ENCODE measurements around the gene RNU6-9.

The RNU6-9 gene

DNA sequence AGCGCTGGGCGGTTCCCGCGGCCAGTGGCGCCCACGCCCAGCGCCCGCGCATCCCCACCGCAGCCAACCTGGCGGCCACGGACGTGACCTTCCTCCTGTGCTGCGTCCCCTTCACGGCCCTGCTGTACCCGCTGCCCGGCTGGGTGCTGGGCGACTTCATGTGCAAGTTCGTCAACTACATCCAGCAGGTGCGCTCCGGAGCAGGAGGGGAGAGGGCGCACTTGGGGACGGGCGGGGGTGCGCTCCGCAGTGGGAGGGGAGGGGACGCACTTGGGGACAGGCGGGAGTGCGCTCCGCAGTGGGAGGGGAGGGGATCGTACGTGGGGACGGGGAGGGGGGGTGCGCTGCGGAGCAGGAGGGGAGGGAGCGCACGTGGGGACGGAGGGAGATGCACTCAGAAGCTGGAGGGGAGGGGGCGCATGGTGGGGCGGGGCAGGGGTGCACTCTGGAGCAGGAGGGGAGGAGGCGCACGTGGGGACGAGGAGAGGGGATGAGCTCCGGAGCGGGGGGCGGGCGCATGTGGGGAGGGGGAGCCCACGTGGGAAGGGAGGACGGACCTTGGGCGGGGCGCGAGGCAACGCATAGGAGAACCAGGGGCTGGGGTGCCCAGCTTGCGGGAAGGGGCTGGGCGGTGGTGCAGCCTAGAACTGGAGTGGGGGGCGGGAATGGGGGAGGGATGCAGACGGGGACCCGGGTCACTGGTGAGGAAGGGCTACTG is 25.4 kb downstream of the RNU6-9 start:
- no peak for DNase-seq (ENCODE audit: low read depth in 2 of 2)

DNA sequence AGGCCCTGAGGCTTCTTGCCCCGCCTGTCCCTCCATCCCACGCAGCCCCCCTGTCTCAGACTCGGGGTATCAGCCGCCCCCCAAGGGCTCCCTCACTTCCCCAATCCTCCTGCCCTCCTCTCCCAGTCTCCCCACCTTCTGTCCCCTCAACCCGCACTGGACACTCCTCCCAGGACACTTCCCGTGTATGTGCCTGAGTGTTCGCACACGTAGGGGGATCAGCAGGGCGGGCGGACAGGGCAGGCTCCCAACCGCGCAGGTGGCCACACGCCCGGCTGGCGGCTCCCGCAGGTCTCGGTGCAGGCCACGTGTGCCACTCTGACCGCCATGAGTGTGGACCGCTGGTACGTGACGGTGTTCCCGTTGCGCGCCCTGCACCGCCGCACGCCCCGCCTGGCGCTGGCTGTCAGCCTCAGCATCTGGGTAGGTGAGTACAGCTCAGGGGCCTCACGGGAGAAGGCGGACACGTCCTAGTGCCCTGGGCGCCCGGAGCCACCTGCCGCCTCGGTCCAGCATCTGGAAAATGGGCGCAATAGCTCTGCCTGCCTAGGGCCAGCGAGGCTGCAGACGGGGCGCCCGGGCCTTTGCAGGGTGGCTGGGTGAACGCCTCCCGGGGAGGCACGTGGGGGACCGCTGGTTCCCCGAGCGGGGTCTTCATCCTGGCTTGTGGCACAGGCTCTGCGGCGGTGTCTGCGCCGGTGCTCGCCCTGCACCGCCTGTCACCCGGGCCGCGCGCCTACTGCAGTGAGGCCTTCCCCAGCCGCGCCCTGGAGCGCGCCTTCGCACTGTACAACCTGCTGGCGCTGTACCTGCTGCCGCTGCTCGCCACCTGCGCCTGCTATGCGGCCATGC is 26.1 kb downstream of the RNU6-9 start:
- DNase-seq (ENCODE audit: low read depth in 2 of 2) = no peak

DNA sequence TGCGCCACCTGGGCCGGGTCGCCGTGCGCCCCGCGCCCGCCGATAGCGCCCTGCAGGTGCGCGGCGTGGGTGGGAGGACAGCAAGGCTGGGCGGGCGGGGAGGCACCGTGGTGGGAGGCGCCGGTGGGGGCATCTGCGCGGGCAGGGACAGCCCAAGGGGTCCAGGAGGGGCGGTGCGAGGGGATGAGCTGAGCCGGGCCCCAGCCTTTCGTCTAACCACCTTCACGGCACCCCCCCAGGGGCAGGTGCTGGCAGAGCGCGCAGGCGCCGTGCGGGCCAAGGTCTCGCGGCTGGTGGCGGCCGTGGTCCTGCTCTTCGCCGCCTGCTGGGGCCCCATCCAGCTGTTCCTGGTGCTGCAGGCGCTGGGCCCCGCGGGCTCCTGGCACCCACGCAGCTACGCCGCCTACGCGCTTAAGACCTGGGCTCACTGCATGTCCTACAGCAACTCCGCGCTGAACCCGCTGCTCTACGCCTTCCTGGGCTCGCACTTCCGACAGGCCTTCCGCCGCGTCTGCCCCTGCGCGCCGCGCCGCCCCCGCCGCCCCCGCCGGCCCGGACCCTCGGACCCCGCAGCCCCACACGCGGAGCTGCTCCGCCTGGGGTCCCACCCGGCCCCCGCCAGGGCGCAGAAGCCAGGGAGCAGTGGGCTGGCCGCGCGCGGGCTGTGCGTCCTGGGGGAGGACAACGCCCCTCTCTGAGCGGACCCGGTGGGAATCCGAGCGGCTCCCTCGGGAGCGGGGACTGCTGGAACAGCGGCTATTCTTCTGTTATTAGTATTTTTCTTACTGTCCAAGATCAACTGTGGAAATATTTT is 27.0 kb downstream of the RNU6-9 start:
- DNase-seq (ENCODE audit: low read depth in 2 of 2) = no peak

DNA sequence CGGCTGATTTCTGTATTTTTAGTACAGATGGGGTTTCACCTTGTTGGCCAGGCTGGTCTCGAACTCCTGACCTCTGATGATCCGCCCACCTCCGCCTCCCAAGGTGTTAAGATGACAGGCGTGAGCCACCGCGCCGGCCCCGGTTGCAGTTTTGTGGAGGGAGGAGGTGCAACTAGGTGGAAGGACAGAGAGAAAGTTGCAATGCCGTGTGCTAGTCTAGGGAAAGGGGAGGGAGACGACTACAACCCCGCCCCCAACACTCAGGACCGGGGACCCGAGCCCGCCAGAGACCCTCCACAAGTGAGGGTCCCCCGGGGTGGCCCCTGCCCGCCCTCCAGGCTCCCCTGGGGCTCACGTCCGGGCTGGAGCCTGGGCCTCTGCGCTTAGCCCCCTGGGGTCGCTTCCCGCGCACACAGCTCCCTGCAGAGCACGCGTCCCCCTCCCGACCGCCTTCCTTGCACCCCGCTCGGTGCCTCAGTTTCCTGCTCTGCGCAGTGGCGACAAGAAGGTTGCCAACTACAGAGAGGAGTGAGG is 31.3 kb downstream of the RNU6-9 start:
- no peak for DNase-seq (ENCODE audit: low read depth in 2 of 2)

DNA sequence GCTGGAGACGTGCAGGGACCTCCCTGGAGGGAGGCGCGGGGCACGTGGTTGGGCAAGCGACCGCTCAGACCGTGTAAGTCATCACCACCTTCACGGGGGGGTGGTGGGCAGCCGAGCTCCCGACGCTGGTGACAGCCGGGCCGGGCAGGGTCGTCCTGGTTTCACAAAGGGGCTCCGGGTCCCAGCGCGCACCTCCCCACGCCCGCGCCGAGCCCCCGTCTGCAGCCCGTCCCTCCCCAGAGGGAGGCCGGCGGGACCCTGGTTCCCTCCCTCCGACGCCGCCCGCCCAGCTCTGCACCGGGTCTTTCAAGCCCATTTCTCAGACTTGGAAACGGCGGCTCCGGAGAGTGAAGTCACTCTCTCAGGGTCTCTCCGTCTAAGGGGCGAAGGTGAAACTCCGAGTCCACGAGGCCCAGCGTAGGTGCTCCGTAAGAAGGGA is 31.8 kb downstream of the RNU6-9 start:
- peak in 1 of 2 experiments; percentile 13 for DNase-seq (ENCODE audit: low read depth in 2 of 2)

DNA sequence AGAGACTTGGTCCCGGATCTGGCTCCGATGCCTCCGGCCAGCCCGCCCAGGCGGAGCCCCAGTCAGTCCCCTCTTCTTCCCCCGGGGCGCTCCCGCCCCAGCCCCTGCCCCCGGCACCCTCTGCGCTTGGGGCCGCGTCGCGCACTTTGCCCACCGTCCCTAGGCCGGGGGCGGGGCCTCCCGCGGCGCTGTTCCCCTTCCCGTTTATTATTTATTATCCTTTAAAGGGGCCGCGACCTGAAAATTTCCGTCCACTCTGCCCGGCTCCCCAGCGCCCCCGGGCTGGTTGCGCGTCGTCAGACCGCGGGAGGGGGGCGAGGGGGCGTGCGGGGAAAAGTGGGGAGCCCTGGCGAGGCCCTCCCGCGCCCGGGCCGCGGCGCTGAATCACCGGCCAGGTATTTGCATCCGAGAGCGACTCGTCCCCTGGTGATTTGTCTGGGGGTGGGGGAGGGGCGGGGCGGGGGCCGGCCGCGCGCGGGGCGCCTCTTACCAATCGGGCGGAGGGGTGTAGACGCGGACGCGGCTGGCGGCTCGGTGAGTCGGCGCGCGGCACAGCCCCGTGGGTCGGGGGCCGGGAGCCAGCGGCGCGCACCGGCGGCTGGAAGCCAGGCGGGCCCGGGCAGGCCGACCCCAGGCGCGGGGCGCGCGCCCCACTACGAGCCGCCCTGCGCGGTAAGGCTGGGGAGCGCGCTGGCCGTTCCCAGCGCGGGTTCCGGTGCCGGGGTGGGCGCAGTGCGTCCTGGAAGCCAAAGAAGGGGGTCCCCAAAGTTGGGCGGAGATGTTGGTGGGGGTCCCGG is 32.4 kb downstream of the RNU6-9 start, which contains the start of gene ARID3A:
Gene ARID3A (plus strand): TSS at position 510 of the 797 bp plus-strand sequence. CDS start 3,494 bp downstream, outside the sequence.
- peak; percentile 66 to 71 for DNase-seq (ENCODE audit: low read depth in 2 of 2)

DNA sequence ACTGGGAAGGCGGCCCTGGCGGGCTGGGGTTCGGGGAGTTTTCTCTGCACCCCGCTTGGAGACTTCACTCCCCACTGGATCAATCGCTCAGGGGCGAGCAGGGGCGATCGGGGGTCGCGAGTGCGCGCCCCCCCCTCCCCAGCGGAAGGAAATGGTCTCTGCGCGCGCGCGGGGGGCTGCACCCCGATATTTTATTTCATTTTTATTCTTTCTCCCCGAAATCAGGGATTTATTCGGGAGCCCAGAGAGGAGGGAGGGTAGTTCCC is 33.0 kb downstream of the RNU6-9 start:
- no peak for DNase-seq (ENCODE audit: low read depth in 2 of 2)

DNA sequence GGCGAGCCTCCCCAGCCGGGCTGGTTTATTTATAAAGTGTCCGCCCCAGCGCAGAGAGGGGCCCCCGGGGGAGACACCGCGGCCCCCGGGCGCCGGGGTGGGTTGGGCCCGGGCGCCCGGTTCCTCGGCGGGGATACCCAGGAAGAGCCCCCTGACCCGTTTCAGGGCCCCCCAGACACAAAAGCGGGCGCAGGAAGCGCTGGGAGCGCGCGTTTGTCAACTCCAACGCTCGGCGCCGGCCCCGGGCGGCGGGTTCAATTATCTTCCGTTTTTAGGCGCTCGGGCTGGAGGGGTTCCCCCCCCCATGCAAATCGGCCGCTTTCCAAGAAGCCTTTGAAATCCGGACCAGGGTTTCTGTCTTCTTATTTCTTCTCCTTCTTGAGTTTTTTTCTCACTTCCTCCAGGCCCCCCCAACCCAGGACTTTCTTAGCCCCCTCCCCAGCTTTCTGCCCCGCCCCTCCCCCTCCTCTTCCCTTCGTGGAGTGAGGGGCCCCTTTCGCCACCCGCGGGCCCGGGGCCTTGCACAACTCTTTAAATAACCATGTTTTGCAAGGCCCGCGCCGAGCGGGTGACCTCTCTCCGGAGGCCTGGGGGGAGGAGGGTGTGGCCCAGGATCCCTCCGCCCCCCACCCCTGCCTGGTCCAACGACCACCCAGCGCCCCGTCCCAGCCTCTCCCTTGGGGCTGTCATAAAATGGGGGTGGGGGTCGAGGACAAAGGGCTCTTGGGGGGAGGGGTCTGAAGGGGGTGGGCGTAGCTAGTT is 33.5 kb downstream of the RNU6-9 start:
- no peak for DNase-seq (ENCODE audit: low read depth in 2 of 2)

DNA sequence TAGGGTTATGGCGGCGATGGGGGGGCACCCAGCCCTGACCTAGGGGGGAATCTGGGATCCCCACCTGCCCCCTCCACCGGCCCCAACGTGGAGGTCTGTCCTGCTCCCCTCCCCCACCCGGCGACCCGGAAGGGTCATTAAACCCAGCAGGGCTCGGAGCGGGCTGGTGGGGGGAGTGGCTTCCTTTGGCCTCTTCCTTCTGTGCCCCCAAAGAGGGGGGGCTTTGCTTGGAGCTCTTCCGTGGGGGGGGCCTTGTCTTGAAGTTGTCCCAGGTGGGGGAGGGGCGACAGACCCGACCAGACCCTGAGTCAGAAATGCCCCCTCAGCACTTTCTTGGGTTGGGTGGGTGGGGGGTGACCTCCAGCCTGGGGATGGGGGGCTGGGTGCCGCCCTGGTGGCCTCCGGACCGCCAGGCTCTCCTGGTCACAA is 34.1 kb downstream of the RNU6-9 start:
- no peak for DNase-seq (ENCODE audit: low read depth in 2 of 2)

DNA sequence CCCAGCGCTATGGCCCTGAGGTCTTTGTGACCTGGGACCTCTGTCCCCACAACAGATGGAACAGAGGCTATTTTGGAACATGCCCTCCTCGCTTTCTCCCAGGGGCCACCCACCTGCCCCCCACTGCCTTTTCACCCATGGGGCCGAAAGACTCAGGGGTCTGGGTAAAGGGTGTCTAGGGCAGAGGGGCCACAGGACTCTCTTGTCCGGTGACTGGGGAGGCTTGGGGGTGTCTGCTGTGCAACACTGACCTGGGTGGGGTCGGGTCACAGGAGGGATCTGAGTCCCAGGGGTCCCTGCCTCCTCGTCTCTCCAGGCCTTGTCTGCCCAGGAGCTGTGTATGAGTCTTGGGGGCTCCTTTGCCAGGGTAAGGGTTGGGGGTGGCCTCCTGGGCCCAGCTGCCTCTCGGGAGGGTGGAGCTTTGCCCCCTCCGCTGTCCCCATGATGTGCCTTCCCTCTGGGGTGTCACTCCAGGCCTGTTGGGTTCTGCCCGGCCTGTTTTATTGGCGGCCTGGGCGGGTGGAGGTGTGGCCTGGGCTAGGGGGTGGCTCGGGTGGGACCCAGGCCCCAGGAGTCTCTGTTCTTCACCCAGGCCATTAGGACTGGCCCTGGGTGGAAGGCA is 34.6 kb downstream of the RNU6-9 start:
- DNase-seq (ENCODE audit: low read depth in 2 of 2) = no peak

DNA sequence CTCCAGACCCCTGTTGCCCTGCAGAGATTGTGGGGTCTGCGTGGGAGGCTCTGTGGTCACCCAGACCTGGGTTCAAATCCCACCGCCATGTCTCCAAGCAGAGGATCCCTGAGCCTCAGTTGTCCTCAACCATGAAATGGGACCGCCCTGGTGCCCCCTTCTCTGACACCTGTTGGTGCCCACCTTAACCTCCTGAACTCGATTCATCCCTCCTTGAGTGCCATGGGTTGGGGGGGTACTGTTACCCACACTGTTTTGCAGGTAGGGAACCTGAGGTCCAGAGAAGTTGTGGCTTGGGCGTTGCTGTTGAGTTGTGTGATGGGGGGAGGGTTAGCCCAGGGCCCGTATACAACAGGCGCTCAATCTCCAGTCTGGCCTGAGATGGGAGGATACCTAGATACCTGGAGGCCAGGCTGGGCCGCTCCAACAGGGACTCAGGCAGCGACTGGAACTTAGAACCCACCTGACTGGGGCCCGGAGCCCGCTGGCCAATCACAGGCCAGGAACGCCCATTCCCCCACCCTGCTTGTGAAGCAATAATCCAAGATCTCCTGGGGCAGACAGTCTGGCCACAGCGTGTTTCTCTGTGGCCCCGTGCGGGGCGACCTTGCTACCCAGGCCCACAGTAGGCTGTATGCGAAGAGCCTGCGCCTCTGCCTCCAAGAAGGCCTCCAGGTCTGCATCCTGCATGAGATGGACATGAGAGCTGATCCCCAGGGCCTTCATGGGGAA is 35.4 kb downstream of the RNU6-9 start:
- no peak for DNase-seq (ENCODE audit: low read depth in 2 of 2)

DNA sequence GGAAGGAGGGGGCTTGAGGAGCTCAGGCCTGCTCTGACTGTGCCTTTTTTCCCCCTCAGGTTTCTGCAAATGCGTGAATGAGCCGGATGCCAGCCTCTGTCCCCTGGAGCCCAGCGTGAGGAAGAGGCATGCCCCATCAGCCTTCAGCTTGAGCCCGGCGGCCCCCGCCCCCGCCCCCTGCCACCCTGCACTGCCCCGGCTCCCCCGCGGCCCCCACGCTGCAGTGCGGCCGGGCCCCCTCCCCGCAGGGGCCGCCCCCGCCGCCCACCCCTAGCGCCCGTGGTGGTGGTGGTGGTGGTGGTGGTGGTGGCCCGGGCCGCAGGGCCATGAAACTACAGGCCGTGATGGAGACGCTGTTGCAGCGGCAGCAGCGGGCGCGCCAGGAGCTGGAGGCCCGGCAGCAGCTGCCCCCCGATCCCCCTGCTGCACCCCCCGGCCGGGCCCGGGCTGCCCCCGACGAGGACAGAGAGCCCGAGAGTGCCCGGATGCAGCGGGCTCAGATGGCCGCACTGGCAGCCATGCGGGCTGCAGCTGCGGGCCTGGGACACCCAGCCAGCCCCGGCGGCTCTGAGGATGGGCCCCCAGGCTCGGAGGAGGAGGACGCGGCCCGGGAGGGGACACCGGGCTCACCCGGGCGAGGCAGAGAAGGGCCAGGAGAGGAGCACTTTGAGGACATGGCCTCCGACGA is 36.1 kb downstream of the RNU6-9 start:
- DNase-seq (ENCODE audit: low read depth in 2 of 2) = no peak

DNA sequence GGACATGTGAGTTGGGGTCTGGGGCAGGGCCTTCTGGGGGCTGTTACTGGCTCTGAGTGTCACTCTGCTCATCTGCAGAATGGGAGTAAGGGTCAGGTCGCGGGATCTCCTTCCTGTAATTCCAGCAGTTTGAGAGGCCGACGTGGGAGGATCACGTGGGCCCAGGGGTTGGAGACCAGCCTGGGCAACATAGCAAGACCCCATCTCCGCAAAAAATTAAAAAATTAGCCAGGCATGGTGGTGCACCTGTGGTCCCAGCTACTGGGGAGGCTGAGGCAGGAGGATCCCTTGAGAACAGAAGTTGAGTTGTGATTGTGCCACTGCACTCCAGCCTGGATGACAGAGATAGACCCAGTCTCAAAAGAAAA is 36.6 kb downstream of the RNU6-9 start:
- DNase-seq (ENCODE audit: low read depth in 2 of 2) = no peak

DNA sequence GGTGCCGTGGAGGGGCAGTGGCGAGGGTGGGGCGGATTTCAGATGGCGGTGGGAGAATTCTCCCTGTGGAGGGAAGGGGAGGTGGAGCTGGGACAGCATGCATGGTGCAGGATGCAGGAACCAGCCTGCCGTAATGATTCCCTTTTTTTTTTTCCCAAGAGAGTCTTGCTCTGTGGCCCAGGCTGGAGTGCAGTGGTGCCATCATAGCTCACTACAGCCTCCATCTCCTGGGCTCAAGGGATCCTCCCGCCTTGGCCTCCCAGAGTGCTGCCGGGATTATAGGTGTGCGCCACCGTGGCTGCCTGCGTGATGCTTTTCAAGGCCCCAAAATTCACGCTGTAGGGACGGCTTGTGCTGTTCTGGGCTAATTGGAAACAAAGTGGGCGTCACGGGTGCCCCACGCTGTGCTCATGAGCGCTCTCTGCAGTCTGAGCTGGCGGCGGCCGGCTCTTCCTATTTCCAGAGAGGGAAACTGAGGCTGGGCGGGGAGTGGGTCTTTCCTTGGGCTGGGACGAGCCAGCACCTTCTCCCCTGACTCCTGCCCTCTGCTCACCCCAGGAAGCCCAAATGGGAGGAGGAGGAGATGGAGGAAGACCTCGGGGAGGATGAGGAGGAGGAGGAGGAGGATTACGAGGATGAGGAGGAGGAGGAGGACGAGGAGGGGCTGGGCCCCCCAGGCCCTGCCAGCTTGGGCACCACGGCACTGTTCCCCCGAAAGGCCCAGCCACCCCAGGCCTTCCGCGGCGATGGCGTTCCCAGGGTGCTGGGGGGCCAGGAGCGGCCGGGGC is 38.8 kb downstream of the RNU6-9 start:
- no peak for DNase-seq (ENCODE audit: low read depth in 2 of 2)

DNA sequence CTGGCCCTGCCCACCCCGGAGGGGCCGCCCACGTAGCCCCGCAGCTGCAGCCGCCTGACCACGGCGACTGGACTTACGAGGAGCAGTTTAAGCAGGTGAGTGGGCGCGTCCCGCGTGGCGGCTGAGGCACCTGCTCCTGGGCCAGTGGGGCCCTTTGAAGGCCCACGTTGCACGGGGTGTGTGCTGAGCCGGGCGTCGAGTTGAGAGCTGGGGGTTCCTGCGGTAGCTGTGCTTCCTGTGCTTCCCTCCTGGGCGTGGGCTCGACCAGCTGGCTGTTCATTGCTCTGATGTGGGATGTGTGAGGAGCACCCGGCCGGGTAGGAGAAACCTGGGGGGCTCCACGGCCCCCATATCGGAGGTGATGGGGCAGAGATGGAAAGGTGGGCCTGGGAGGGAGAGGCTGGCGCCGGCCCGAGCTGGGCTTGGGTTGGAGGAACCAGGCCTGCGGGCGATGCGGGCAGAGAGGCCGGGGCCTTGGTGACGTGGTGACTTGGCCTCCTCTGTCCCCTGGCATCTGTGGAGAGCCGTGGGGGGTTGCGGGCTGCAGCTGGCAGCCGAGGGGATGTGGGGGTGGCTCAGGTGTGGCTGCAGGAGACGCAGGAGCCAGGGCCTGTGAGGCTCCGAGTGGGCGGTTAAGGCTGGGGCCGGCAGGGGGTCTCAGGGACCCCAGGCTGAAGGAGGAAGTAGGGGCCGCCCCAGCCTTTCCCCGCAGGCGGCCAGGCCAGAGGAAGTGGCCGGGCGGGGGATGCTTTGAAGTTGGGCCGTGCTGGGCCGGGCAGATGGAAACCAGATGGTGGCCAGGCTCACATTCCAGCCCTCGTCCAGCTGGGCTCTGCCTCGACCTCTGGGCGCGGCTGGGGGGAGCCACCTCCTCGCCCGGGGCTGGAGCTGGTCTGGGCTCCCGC is 39.6 kb downstream of the RNU6-9 start:
- no peak for DNase-seq (ENCODE audit: low read depth in 2 of 2)

DNA sequence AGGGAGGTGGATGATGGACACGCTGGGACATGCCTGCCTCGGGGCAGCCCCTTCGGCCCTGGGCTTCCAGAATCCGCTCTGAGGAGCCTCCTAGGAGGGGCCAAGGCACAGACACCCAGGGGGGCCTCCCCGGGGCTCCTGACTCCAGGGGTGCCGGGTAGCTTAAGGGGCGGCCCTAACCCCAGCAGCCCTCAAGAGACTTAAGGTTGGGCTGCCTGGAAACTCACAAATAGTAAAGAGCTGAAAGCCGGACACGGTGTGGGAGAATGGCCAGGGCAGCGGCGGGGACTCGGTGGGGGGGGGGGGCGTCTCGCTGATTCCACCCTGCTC is 40.2 kb downstream of the RNU6-9 start:
- no peak for DNase-seq (ENCODE audit: low read depth in 2 of 2)

DNA sequence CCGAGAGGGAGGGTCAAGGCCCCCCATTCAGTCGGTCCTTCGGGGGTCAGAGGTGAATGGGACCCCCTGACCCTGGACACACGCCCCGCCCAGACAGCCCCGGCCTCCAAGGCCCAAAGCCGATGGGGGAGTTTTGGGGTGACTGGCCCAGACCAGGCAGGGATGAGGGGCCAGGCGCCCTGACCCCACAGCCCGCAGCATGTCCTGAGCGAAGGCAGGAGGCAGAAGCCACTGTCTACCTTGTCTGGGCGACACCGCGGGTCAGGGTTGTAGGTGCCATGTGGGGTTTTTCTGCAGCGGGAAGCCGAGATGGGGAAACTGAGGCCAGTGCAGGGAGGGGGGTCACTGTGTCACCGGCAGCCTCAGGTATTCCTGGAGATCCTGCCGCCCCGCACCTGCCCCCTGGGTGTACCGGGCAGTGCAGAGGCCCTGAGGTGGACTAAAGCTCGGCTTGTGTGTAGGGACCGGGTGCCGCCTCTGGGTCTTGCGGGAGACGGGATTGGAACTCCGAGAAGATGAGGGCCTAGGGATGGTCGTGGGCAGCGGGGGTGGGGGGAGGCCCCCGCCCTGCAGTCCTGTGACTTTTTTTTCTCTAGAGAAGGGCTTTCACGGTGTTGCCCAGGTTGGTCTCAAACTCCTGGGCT is 41.0 kb downstream of the RNU6-9 start:
- DNase-seq (ENCODE audit: low read depth in 2 of 2) = no peak

All from fibroblast of skin of left biceps (primary cell).